Activated CD4-positive, alpha-beta memory T cell treated with anti-CD3 and anti-CD28 coated beads for 36 hours (primary cell): ENCODE measurements around the gene MYT1. TPM values are rescaled to one million over a fixed set of nuclear protein-coding genes. Genes with fewer than 3 reads are reported as not detected.

Experiments used
- CTCF ChIA-PET: fragments of 350-600 bp; sonication (Branson Sonifier 250); formaldehyde crosslinking; loops from one replicate; lab custom pipeline; 2021; ENCODE audit warnings: antibody characterized with exemption, inconsistent platforms; lab: Charles Lee
- POLR2A ChIA-PET: fragments of 350-600 bp; sonication (Branson Sonifier 250); formaldehyde crosslinking; loops from one replicate; lab custom pipeline; 2021; ENCODE audit warnings: antibody characterized with exemption; lab: Charles Lee
- DNase-seq: peaks from one replicate; pipeline ENCODE4 v3.0.0-alpha.2; 2020
- H3K27ac Mint-ChIP-seq: one replicate; pipeline ENCODE4 v1.8.0; 2021; ENCODE audit warnings: mixed read lengths
- H3K27me3 Mint-ChIP-seq: one replicate; pipeline ENCODE4 v1.8.0; 2021; ENCODE audit warnings: mixed read lengths
- H3K36me3 Mint-ChIP-seq: one replicate; pipeline ENCODE4 v1.8.0; 2021; ENCODE audit warnings: mixed read lengths
- H3K4me1 Mint-ChIP-seq: one replicate; pipeline ENCODE4 v1.8.0; 2021; ENCODE audit warnings: low read depth, mixed read lengths
- H3K4me3 Mint-ChIP-seq: one replicate; pipeline ENCODE4 v1.8.0; 2021; ENCODE audit warnings: mild to moderate bottlenecking, mixed read lengths
- H3K9me3 Mint-ChIP-seq: one replicate; pipeline ENCODE4 v1.8.0; 2021; ENCODE audit warnings: mixed read lengths
- intact Hi-C: fragments of 100-400 bp; cut with micrococcal nuclease; formaldehyde crosslinking; loops from one replicate; pipeline ENCODE4 v1.15.1; 2023
- total RNA-seq, 2 experiments: library from RNA; stranded (reverse); gene quantifications; one replicate each; pipeline ENCODE4 v1.2.3, GENCODE V29; 2021

MYT1 gene
- total RNA-seq, 2 experiments from 2014 or later: not detected

DNA sequence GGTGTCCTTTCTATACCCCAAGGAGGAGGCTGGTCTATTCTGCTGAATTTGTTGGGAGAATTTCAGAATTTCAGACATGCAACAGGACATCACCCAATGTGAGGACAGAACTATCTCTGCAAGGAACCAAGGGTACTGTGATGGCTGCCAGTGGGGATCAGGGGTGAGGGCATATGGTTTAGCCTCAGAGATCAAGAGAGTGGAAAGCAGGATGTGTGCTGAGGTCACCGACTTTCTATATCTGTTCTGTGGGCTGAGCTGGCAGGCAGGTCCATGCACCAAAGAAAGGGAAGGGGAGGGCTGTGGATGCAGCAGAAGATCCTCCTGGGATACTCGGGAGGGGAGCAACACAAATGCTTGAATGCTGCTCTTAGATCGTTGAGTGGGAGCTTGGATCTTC, 28.8 kb downstream of the MYT1 start:
- CTCF ChIA-PET: no interaction called here
- no peak overlapping the region for H3K27ac Mint-ChIP-seq
- H3K4me3 Mint-ChIP-seq: no peak overlapping the region
- H3K9me3 Mint-ChIP-seq: no peaks in the 10 kb centered on the region
- intact Hi-C loops: no loop called here
- no peaks in the 10 kb centered on the region for H3K4me1 Mint-ChIP-seq
- no peaks in the 10 kb centered on the region for H3K36me3 Mint-ChIP-seq
- POLR2A ChIA-PET: no interaction called here
- DNase-seq: no peak
- H3K27me3 Mint-ChIP-seq: peaks cover 16% of the 10 kb centered on the region

- no peak overlapping the region for H3K27ac Mint-ChIP-seq
- intact Hi-C loops: no loop called here
- no peak for DNase-seq
- H3K4me1 Mint-ChIP-seq: no peaks in the 10 kb centered on the region
- H3K4me3 Mint-ChIP-seq: no peak overlapping the region
- CTCF ChIA-PET: no interaction called here
- POLR2A ChIA-PET: no interaction called here
- H3K36me3 Mint-ChIP-seq: no peaks in the 10 kb centered on the region
- H3K9me3 Mint-ChIP-seq: no peaks in the 10 kb centered on the region
- peaks cover 16% of the 10 kb centered on the region for H3K27me3 Mint-ChIP-seq
Measured at GRCh38 chr20:64194269-64194668, 30.0 kb downstream of the MYT1 start.

GRCh38 chr20:64196309-64196708, 32.1 kb downstream of the MYT1 start:
- H3K4me3 Mint-ChIP-seq: no peak overlapping the region
- peaks cover 17% of the 10 kb centered on the region for H3K27me3 Mint-ChIP-seq
- intact Hi-C loops: no loop called here
- POLR2A ChIA-PET: no interaction called here
- no peaks in the 10 kb centered on the region for H3K36me3 Mint-ChIP-seq
- H3K4me1 Mint-ChIP-seq: no peaks in the 10 kb centered on the region
- no peak for DNase-seq
- H3K27ac Mint-ChIP-seq: no peak overlapping the region
- CTCF ChIA-PET: no interaction called here
- H3K9me3 Mint-ChIP-seq: no peaks in the 10 kb centered on the region

DNA sequence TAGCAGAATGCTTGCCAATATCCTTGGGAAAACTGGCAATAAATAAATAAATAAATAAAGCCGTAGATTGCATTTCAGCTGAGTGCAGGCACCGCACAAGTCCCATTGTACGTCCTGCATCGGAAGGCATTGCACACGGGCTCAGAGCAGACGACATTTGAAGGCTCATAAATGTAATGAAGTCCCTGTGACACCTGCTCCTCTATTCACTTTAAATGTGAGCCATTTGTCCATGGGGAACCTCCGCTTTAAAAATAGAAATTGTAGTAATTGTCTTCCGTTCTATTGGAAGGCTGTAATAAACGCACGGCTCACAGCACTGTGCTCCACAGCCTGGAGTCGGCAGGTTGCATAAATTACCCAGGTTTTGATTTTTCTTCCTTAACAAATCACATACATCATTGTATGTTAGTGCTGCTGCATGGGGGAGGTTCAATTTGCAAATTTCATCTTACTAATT, 32.6 kb downstream of the MYT1 start:
- CTCF ChIA-PET: no interaction called here
- POLR2A ChIA-PET: no interaction called here
- Mint-ChIP-seq H3K27me3 (peaks cover 15% of the 10 kb centered on the region), H3K4me1 (no peaks in the 10 kb centered on the region), H3K4me3 (no peak overlapping the region), H3K27ac (no peak overlapping the region), H3K36me3 (no peaks in the 10 kb centered on the region), H3K9me3 (no peaks in the 10 kb centered on the region)
- DNase-seq: no peak
- intact Hi-C loops: no loop called here

DNA sequence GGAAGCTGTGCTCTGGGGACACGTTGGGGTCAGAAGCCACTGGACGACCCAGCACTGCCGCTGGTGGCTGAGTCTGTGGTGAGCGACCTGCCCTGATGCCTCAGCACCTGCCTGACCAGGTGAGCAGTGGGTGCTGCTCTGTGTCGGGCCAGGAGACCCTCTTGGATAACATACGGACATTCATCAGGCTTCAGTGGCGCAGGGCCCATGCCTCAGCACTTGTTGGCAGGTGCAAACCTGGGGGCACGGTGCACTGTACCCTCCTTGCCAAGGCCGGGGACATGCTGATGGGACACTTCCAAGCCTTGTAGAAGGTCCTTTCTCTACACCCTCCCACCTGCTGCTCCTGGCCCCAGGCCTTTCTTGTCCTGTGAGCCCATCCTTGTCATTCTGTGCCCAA, 34.1 kb downstream of the MYT1 start:
- no peaks in the 10 kb centered on the region for H3K36me3 Mint-ChIP-seq
- peaks cover 9% of the 10 kb centered on the region for H3K27me3 Mint-ChIP-seq
- intact Hi-C loops: no loop called here
- H3K9me3 Mint-ChIP-seq: no peaks in the 10 kb centered on the region
- H3K4me1 Mint-ChIP-seq: no peaks in the 10 kb centered on the region
- POLR2A ChIA-PET: no interaction called here
- no peak overlapping the region for H3K4me3 Mint-ChIP-seq
- no peak for DNase-seq
- no peak overlapping the region for H3K27ac Mint-ChIP-seq
- CTCF ChIA-PET: no interaction called here

DNA sequence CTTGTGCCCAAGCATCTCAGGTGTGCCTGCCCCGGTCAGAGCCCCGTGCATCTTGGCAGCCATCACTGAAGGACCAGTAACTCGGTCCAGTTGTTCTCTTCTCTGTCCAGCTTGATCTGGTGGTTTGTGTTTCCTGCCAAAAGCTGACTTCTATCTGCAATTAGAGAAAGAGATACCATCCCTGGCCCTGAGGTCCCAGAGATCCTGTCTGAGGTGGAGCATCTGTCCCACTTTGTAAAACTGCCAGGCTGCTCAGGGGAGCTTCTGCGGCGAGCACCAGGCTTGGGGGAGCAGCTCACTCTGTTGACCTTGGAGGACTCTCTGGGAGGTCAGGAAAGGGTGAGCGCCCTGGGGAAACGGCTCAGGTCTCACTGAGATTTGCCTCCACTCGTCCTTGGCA, 35.1 kb downstream of the MYT1 start:
- no peak for DNase-seq
- H3K9me3 Mint-ChIP-seq: no peaks in the 10 kb centered on the region
- POLR2A ChIA-PET: no interaction called here
- H3K4me1 Mint-ChIP-seq: no peaks in the 10 kb centered on the region
- no peaks in the 10 kb centered on the region for H3K36me3 Mint-ChIP-seq
- no peak overlapping the region for H3K4me3 Mint-ChIP-seq
- CTCF ChIA-PET: no interaction called here
- intact Hi-C loops: no loop called here
- H3K27me3 Mint-ChIP-seq: peaks cover 7% of the 10 kb centered on the region
- H3K27ac Mint-ChIP-seq: no peak overlapping the region

- H3K4me1 Mint-ChIP-seq: no peaks in the 10 kb centered on the region
- no peaks in the 10 kb centered on the region for H3K36me3 Mint-ChIP-seq
- H3K27me3 Mint-ChIP-seq: peaks cover 6% of the 10 kb centered on the region
- POLR2A ChIA-PET: no interaction called here
- H3K9me3 Mint-ChIP-seq: no peaks in the 10 kb centered on the region
- intact Hi-C loops: no loop called here
- CTCF ChIA-PET: no interaction called here
- no peak overlapping the region for H3K27ac Mint-ChIP-seq
- no peak for DNase-seq
- no peak overlapping the region for H3K4me3 Mint-ChIP-seq
Measured at GRCh38 chr20:64200740-64201139, 36.5 kb downstream of the MYT1 start.

DNA sequence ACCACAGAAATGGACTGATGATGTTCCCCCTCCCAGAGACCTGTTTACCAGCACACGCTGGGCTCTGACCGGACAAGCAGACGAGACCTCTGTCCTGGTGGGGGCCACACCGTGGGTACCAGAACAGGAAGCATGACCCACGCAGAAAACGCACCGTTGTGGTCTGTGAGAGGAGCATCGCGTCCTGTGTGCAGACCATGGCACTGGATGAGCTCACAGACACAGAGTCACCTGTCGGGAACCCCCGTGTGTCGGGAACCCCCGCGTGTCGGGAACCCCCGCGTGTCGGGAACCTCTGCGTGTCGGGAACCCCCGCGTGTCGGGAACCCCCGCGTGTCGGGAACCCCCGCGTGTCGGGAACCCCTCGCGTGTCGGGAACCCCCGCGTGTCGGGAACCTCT, 37.4 kb downstream of the MYT1 start:
- CTCF ChIA-PET: no interaction called here

DNA sequence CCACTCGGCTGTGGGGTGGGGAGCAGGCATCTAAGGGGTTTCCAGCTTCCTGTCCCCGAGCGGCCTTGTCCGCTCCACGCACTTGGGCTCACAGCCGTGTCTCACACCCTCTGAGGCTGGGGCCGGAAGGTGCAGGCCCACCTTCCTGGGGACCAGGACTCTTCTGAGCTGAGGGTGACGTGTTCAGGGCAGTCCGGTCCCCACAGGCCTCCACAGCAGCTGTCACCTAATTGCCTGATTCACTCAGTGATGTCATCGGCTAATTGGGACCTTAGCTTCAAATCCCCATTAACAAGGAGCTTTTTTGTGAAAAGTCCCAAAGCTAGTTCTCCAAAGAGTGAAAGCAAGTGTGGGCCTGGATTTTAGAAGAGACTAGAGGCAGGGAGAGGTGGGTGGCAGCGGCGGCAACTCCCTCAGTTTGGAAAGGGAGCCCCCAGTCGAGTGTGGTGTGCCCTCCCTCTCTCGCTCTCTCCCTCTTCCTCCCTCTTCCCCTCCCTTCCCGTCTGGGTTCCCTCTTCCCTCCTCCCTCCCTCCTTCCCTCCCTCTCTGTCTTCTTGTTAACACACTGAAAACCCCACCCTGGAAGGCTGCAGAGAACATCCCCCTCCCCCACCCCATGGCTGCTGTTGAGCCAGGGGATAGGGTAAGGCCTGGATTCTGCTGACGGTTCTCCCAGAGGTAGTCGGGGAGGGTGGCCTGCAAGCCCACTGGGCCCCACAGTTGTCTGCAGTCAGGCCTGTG, 39.0 kb downstream of the MYT1 start:
- intact Hi-C loops: no loop called here
- ChIA-PET CTCF (interaction anchor here (1.0 kb wide), 1 partner anchor 13 kb away, joined by 3 read pairs; no protein-coding TSS in a partner anchor), POLR2A (no interaction called here)
- Mint-ChIP-seq H3K4me1 (no peaks in the 10 kb centered on the region), H3K9me3 (no peaks in the 10 kb centered on the region), H3K27me3 (peaks cover 2% of the 10 kb centered on the region), H3K36me3 (no peaks in the 10 kb centered on the region), H3K27ac (no peak overlapping the region), H3K4me3 (no peak overlapping the region)
- no peak for DNase-seq

More for the DNA sequence above, 37.4 kb downstream of the MYT1 start:
- Mint-ChIP-seq H3K27me3 (peaks cover 5% of the 10 kb centered on the region), H3K36me3 (no peaks in the 10 kb centered on the region), H3K9me3 (no peaks in the 10 kb centered on the region), H3K4me3 (no peak overlapping the region), H3K27ac (no peak overlapping the region), H3K4me1 (no peaks in the 10 kb centered on the region)
- intact Hi-C loops: no loop called here
- no peak for DNase-seq
- POLR2A ChIA-PET: no interaction called here

- H3K9me3 Mint-ChIP-seq: no peaks in the 10 kb centered on the region
- ChIA-PET CTCF (no interaction called here), POLR2A (no interaction called here)
- no peak overlapping the region for H3K4me3 Mint-ChIP-seq
- no peaks in the 10 kb centered on the region for H3K4me1 Mint-ChIP-seq
- no peak overlapping the region for H3K27ac Mint-ChIP-seq
- H3K36me3 Mint-ChIP-seq: no peaks in the 10 kb centered on the region
- peaks cover 2% of the 10 kb centered on the region for H3K27me3 Mint-ChIP-seq
- DNase-seq: no peak
- intact Hi-C loops: no loop called here
Measured at GRCh38 chr20:64205611-64206026, 41.4 kb downstream of the MYT1 start.

DNA sequence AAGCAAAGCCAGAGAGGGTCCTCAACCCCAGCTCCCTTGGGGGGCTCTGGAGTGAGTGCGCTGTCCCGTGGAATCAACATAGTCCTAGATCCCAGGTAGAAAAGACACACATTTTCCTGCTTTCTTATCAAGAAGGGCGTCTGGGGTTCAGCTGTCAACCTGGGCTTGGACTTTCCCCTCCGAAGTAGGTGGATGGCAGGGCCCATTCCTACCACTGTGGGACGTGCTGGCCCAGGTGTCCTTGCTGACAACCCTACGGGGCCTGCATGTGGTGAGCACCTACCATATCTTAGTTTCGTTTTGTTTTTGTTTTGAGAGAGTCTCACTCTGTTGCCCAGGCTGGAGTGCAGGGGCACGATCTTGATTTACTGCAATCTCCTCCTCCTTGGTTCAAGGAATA, 42.4 kb downstream of the MYT1 start:
- ChIA-PET CTCF (no interaction called here), POLR2A (no interaction called here)
- intact Hi-C loops: no loop called here
- H3K9me3 Mint-ChIP-seq: no peaks in the 10 kb centered on the region
- no peak for DNase-seq
- H3K27ac Mint-ChIP-seq: no peak overlapping the region
- no peaks in the 10 kb centered on the region for H3K36me3 Mint-ChIP-seq
- no peaks in the 10 kb centered on the region for H3K4me1 Mint-ChIP-seq
- H3K4me3 Mint-ChIP-seq: no peak overlapping the region
- no peaks in the 10 kb centered on the region for H3K27me3 Mint-ChIP-seq

- CTCF ChIA-PET: no interaction called here
- intact Hi-C loops: no loop called here
- Mint-ChIP-seq H3K9me3 (no peaks in the 10 kb centered on the region), H3K36me3 (no peaks in the 10 kb centered on the region), H3K4me3 (no peak overlapping the region), H3K4me1 (peaks cover under 1% of the 10 kb centered on the region), H3K27ac (no peak overlapping the region), H3K27me3 (no peaks in the 10 kb centered on the region)
- POLR2A ChIA-PET: no interaction called here
- no peak for DNase-seq
Measured at GRCh38 chr20:64207641-64208590, 43.7 kb downstream of the MYT1 start.
